HUDEP-2 (cell line): ENCODE results near the gene TRIM15.
"Not testable (repeated sequence)": the region's sequence is repeated elsewhere in the genome, so short reads cannot be mapped to it uniquely, and the experiment has no call there.

Source experiments
- DNase-seq, 76 experiments: peaks; one replicate each; lab custom pipeline; 2025; ENCODE audit not compliant: unreplicated experiment in 76 of 76; lab: John Stamatoyannopoulos, UW

The TRIM15 gene

DNA sequence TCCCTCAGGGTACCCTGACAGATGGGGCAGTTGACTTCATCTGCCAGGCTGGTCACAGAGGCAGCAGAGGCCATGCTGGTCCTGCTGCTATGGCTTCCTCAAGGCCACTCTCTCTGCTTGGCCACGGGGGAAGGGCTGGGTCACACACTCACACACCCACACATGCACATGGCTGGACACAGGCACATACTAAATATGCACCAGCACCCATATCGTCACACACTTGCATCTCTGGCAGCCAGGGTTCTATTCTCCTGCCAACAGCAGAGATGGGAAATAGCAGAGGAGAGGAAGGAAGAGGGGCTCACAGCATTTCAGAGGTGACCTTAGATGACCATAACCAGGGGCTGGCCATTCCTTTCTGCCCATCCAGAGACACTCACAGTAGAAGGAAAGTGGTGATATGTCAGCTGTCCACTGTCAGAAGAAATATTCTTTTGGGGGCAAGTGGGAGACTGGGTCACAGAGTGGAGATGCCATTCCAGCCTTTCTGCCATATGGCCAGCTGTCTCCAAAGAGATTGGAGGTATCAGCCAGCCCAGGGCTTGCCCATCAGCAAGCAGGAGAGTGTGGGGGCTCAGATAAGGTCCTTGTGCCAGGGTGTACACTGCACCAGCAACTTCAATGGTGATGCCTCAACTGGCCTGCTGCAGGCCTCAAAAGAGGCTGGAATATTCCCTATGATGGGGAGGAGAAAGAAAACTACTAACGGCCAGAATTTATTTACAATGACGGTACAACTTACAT is 2.4 kb upstream of the TRIM15 start, which contains the start of gene TRIM10:
TRIM10 (minus strand) TSS at position 427 of the 747 bp plus-strand sequence; CDS start at position 74, 353 bp downstream.
- peak in 70 of 76 experiments; percentile 34 to 96 (median 74) for DNase-seq

DNA sequence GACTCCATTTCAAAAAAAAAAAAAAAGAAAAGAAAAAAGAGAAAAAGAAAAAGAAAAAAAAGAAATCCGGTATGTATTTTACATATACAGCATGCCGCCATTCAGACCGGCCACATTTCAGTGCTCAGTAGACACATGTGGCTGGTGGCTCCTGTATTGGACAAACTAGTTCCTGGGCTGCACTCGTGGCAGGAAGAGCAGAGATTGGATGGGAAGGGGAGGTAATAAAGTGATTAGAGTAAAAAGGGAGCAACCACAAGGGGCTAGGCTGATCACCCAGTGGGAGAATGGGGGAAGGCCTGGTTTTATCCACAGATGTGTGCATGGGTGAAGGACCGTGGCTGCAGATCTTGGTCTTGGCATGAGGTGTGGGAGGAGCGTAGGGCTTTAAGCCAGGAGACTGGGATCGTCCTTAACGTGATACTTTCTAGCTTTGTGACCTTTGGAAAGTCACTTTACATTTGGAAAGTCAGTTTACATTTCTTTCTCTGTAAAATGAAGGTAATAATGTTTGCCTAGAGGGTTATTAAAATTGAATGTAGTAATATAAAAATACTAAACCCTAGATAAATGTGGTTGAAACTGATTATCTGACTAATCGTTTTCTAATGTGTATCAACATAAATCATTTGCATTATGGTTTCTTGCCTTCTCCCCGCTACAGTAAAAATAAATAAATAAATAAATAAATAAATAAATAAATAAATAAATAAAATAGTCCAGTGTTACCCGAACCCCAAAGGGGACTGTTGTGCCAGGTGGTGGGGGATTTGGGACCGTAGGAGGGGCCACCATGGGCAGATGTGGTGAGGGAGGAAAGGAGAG is 869 bp upstream of the TRIM15 start:
- DNase-seq = no peak

DNA sequence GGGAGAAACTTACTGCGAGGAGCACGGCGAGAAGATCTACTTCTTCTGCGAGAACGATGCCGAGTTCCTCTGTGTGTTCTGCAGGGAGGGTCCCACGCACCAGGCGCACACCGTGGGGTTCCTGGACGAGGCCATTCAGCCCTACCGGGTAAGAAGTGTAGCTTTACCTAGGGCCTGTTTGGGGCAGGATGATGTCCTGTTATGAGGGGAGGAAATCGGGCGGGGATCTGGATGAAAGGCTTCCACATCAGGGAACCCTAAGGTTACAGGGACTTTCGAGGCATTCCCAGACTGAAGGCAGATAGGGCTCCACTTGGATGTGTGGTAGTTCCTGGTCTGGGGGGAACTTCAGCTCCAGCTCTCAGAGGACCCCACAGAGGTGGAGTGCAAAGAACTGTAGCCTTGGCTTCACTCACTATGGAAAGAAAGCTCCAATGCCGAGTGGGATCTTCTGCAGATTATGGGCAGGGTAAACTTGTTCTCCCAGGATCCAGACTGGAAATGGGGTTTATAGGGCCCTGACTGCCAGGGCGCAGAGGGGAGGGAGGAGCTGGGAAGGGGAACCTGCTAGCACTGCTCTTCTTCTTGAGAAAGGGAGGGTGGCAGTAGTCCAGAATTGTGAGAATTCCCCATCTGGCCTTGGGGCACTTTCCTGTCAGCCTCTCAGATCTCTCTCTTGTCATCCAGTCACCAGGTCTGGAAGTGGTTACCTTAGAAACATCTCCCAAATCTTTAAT is 740 bp downstream of the TRIM15 start:
- DNase-seq = no peak

DNA sequence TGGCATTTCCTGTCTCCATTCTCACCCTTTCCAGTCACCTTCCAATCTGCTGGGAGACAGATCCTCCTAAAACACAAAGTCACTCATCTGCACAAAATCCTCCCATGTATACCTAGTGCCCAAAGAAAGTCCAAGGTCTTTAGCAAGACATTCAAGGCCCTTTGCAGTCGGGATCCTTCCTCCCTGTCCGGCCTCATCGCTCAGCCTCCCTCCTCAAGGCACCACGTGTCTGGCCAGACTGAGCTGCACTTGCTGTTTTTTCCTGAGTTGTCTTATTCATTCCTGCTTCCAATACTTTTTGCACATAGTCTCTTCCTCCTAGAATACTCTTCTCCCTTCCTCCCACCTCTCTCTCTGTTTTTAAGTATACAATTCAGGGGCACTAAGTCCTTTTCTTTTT is 1.4 kb downstream of the TRIM15 start:
- no peak for DNase-seq

DNA sequence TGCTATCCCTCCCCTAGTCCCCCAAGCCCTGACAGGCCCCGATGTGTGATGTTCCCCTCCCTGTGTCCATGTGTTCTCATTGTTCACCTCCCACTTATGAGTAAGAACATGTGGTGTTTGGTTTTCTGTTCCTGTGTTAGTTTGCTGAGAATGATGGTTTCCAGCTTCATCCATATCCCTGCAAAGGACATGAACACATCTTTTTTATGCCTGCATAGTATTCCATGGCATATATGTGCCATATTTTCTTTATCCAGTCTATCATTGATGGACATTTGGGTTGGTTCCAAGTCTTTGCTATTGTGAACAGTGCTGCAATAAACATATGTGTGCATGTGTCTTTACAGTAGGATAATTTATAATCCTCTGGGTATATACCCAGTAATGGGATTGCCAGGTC is 1.9 kb downstream of the TRIM15 start:
- DNase-seq = not testable (repeated sequence)

DNA sequence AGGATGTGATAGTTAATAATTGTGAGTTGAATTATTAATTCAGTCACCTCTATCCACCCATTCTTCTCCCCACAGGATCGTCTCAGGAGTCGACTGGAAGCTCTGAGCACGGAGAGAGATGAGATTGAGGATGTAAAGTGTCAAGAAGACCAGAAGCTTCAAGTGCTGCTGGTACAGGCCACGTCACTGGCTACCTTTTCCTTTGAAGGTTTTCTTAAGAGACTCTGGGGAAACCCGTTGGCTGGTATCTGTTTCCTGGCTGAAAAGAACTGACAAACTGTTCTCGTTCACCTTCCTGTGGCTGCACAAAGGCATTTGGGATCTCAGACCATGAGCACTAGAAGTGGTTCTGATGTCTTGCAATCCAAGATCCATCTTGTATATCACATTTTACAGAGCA is 3.8 kb downstream of the TRIM15 start:
- no peak for DNase-seq

DNA sequence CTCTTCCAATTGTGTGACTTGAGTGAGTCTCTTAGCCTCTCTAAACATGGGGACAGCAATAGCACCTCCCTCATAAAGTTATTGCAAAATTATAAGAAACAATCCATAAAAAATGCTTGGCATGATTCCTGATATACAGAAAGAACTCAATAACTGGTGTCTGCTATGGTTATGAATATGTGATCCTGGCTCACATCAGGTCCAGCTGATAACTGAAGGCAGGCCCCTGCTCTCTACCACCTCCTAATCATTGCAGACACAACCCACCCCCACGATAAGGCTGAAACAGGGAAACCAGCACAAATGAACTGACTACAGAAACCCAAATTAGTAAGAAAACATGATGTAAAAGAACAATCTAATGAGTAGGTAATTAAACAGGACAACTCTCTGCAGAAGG is 5.4 kb downstream of the TRIM15 start:
- DNase-seq = peak in 18 of 76 experiments; percentile 18 to 71 (median 37)

DNA sequence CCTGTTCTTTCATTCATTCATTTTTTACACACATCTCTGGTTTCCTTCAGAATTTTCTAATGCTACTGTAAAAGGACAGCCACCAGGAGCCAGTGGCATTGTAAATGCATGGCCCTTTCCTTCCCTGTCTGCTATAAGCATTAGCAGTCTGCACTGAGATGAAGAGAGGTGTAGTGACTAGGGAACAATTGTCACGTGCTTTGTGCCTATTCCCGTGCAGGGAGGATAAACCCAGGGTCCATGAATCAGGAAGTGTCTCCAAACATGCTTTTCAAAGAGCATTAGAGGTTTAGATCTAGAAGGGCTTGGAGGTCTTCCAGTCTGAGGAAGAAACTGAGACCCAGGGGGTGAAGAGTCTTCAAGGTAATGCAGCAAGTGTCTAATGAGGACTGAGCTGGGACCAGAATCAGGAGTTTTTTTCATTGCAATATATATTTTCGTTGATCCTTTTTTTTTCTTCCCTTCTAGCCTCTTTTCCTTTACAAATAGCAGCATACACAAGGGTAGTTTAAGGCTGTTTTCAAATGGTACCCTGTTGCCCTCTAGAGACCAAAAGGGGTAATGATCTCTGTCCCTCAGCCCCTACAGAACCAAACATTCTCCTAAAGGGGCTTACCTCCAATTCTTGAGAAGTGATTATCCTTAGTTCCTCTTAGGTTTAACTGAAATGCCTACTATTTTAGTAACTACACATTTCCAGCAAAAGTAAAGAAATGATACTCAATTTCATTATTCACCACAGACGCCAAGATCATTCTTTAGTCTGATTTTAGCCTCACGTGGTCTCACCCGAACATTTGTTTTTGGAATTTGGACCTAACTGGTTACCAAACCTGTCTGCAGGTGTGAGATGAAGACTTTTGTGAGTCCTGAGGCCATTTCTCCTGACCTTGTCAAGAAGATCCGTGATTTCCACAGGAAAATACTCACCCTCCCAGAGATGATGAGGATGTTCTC is 6.6 kb downstream of the TRIM15 start:
- peak in 27 of 76 experiments; percentile 9 to 63 (median 38) for DNase-seq

DNA sequence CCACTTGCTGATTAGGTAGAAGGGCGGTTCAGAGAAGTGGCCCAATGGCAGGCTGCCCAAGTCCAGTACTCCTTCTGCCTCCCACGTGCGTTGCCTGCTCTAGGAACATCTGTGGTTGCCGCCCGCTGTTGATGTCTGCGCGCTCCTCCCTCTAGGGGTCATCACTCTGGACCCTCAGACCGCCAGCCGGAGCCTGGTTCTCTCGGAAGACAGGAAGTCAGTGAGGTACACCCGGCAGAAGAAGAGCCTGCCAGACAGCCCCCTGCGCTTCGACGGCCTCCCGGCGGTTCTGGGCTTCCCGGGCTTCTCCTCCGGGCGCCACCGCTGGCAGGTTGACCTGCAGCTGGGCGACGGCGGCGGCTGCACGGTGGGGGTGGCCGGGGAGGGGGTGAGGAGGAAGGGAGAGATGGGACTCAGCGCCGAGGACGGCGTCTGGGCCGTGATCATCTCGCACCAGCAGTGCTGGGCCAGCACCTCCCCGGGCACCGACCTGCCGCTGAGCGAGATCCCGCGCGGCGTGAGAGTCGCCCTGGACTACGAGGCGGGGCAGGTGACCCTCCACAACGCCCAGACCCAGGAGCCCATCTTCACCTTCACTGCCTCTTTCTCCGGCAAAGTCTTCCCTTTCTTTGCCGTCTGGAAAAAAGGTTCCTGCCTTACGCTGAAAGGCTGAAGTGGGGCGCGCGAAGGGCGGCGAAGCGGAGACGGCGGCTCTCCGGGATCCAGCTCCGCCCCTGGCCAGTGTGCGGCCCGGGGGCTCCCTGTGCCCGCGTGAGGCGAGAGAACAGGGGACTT is 8.5 kb downstream of the TRIM15 start:
- peak in 65 of 76 experiments; percentile 16 to 83 (median 53) for DNase-seq

DNA sequence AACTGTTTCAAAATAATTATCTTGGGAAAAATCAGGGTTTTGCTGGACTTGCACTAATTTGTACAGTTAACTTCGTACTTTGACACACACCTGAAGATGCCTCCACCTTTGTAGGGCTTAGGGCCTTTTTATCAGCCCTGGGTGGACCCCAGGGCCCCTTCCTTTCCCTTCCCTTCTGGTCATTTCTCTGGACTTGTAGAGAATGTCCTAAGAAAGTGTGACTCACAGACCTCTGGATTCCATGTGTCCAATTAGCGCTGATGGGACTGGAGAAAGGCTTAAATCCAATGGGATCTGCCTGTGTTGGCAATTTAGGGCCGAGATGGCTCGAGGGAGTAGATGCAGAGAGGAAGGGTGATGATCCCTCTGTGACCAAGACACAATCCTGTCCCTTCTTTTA is 9.3 kb downstream of the TRIM15 start:
- no peak for DNase-seq

DNA sequence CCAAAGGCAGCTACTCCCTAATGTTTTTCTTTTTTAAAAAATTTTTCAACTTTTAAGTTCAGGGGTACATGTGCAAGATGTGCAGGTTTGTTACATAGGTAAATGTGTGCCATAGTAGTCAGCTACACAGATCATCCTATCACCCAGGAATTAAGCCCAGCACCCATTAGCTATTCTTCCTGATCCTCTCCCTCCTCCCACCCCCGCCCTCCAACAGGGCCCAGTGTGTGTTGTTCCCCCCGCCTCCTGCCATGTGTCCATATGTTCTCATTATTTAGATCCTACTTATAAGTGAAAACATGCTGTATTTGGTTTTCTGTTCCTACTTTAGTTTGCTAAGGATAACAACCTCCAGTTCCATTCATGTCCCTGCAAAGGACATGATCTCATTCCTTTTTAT is 12.4 kb downstream of the TRIM15 start:
- DNase-seq = no peak

DNA sequence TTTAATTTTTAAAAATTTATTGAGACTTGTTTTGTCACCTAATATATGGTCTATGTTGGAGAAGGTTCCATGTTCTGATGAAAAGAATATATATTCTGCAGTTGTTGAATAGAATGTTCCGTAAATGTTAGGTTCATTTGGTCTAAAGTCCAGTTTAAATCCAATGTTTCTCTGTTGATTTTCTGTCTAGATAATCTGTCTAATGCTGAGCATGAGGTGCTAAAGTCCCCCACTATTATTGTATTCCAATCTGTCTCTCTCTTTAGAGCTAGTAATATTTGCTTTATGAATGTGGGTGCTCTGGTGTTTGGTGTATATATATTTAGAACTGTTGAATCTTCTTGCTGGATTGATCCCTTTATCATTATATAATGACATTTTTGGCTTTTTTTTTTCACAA is 15.5 kb downstream of the TRIM15 start:
- no peak for DNase-seq

DNA sequence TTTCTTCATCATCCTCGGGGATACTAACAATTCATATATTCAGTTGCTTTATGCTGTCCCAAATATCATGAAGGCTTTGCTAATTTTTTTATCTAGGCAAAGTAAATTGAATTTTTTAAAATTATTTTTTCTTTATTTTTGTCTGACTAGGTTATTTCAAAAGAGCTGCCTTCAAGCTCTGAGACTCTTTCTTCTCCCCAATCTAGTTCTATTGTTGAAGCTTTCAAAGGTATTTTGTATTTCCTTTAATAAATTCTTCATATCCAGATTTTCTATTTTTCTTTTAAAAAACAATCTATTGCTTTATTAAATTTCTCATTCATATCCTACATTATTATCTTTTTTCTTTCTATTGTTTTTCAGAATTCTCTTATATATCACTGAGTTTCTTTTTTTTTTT is 16.8 kb downstream of the TRIM15 start:
- no peak for DNase-seq

DNA sequence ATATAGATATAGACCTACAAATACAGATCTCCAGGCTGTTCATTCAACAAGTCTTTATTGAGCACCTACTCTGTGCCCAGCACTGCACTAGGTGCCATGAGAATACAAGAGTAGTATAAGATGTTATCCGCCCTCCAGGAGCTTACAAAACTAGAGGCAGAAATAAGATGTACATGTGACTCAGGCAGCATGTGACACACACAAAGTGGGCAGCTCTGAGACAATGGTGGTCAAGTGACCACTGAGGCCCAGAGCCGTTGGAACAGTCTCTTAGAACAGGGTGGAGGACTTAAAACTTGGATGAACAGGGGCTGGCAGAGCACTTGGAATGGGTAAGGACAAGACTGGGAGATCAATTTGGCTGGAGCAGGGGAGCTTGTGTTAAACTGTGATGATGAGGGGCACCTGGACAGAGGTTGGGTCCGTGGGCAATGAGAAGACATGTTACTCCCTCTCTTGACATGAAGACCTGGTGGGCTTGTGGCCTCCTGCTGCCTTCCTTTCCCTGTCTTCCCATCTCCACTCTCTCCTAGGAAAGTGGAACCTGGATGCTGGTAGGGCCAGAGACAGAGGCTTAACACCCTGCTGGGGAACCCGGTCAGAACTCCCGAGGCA is 21.2 kb downstream of the TRIM15 start:
- DNase-seq = no peak

DNA sequence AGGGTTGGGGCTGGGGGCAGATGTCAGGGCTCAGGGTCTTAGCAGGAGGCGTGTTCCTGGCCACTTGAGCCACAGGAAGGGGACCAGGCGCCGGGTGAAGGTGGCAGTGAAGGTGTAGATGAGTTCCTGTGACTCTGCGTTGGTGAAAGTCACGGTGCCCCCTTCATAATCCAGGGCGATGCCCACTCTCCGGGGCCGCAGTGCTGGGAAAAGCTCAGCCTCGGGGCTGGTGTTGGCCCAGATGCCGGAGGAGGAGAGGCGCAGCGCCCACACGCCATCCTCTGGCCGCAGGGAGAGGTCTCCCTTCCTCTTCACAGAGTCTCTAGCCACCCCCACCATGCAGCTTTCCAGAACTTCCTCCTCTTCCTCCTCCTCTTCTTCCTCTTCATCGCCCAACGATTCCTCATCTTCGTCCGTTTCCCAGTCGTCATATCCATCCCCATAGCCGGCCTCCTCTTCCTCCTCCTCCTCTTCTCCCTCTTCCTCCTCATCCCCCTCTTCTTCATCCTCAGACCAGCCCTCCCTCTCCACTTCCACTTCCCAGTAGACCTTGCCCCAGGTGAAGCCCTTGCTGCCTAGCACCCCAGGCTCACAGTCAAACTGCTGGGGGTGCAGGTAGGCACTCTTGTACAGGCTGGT is 22.6 kb downstream of the TRIM15 start:
- DNase-seq = no peak

DNA sequence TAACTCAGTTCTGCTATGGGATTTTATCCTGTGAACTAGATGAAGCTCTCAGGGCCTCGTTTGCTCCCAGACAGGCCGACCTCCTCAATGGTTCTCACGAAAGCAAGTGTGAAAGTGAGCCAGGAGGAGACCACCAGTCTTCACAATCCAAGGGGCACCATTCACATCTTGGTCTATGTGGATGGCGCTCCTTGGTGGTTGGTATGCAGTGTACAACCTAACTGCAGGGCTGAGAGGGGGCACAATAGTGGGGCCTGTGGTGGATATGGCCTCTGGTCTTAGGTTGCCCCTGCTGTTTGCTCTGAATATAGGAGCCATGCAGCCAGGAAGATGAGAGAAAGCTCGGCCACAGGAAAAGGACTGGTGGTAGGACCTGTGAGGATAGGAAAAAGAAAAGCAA is 25.2 kb downstream of the TRIM15 start:
- DNase-seq = no peak

DNA sequence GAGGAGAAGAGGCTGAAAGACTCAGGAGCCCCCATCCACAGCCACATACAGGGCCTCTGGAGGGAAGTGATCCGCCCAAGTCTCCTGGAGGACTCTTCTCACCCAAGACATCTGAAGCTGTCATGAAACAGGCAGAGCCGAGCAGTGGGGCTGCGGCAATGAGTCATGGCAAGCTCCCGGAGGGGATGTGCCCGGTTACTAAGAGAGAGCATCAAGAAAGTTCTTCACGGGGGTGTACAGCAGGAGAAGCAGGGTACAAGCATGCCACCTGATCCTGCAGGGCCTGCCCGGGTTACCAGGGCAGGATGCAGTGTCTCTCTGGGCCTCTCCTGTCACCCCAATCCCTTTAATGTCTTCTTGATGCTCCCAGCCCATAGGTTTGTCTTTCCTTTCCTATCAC is 28.7 kb downstream of the TRIM15 start:
- DNase-seq = no peak
